OCI-LY7 (cell line): ENCODE measurements around the gene PTPRM.

ENCODE experiments used
- EZH2phosphoT487 ChIP-seq: fragments of 200-600 bp; sonication (generic); IDR thresholded peaks from 2 replicates; pipeline ENCODE4 v1.6.1; 2018; ENCODE audit warnings: low read depth, borderline replicate concordance, mild to moderate bottlenecking, mixed run types, antibody characterized with exemption, low read length, moderate library complexity, mixed read lengths
- TF ChIP-seq, protein P1 (sequence below): fragments of 200-600 bp; sonication (generic); conservative IDR thresholded peaks from 2 replicates; pipeline ENCODE4 v1.5.1; 2014; ENCODE audit warnings: mild to moderate bottlenecking, antibody characterized with exemption, low read length, moderate library complexity, mixed read lengths

DNA sequence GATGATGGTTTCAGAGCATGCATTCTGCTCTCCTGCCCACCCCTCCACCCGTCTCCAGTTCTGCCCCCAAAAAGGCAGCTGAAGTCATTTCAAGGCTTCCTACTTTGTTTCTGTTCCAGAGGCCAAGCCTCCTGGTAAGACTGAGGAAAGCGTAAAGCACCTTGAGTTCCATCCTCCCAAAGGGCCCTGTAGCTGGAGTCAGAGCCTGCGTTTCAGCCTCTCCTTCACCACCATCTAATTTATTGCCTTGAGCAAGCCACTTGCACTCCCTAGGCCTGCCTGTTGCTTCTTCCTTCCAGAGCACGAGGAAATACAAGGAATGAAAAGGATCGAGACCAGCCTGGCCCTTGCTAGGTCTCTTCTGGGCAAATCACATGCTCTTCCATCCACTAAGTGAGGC, 797.9 kb downstream of the PTPRM start:
- TF ChIP-seq, protein P1, sequence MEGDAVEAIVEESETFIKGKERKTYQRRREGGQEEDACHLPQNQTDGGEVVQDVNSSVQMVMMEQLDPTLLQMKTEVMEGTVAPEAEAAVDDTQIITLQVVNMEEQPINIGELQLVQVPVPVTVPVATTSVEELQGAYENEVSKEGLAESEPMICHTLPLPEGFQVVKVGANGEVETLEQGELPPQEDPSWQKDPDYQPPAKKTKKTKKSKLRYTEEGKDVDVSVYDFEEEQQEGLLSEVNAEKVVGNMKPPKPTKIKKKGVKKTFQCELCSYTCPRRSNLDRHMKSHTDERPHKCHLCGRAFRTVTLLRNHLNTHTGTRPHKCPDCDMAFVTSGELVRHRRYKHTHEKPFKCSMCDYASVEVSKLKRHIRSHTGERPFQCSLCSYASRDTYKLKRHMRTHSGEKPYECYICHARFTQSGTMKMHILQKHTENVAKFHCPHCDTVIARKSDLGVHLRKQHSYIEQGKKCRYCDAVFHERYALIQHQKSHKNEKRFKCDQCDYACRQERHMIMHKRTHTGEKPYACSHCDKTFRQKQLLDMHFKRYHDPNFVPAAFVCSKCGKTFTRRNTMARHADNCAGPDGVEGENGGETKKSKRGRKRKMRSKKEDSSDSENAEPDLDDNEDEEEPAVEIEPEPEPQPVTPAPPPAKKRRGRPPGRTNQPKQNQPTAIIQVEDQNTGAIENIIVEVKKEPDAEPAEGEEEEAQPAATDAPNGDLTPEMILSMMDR = no peak
- no peak for TF ChIP-seq EZH2phosphoT487
